GM23248 (cell line): ENCODE measurements around the gene GNG5.

Experiments
- EZH2 ChIP-seq: fragments of 200-600 bp; sonication (generic); IDR thresholded peaks from 2 replicates; pipeline ENCODE4 v1.6.1; 2018; ENCODE audit warnings: antibody characterized with exemption, mild to moderate bottlenecking; ENCODE audit not compliant: insufficient read depth, poor library complexity, severe bottlenecking
- EZH2phosphoT487 ChIP-seq: fragments of 200-600 bp; sonication (generic); IDR thresholded peaks from 2 replicates; pipeline ENCODE4 v1.6.1; 2018; ENCODE audit warnings: antibody characterized with exemption, moderate library complexity, mild to moderate bottlenecking, low read depth; ENCODE audit not compliant: insufficient read depth

GRCh38 chr1:84493747-84494146, 12.6 kb downstream of the GNG5 start:
- TF ChIP-seq EZH2 (no peak), EZH2phosphoT487 (no peak)
